Muscle of back (tissue), 11 donors: ENCODE results near the gene TOPORS. TPM values are rescaled to one million over a fixed set of nuclear protein-coding genes. Genes with fewer than 3 reads are reported as not detected.

Experiments
- DNase-seq, 3 donors: peaks; one replicate each; pipeline versions ENCODE4 v3.0.0 to v3.0.0-alpha.2; 2013
- polyA plus RNA-seq, 10 donors: library from polyadenylated mRNA; unstranded; fragments of 120-200 nt; gene quantifications; one replicate each; pipeline ENCODE4 v1.2.1, GENCODE V29; 2013; ENCODE audit not compliant: insufficient read length in 10 of 10

Gene TOPORS
- polyA plus RNA-seq, 10 donors, result 15.6 to 21.6 (median 18.7) TPM

DNA sequence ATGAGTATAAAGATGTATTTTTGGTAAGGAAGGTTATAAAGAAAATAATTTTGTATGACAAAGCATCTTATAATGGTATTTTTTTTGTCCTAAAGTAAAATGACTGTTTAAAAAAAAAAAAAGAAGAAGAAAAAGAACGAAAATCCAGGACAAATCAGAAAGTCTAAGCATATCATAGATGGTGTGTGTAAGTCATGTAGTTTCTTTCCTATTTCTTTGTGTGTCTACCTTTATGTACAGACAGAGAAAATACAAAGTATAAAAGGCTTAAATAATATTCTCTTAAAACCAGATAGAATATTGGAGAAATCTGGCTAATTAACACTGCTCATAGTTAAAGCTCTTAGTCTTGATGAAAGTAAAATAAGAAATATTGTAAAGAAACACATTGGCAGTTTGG lies 34.1 kb downstream of the TOPORS start:
- no peak for DNase-seq

DNA sequence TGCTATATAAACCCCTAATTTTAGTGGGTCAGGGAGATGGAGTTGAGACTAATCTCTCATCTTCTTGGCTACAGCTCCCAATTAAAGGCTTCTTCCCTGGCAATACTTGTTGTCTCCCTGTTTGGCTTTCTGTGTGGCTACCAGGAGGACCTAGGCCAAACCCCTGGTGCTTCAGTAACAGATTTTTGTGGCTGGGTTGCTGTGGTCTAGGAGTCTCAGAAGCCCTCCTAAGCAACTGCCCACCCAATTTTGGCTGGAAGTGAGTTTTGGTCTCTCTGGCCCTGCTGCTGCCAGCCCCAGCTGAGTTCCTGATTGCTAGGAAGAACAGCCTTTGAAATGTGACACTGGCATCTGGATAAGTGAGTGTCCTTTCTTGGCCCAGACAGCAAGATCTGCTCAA lies 36.1 kb downstream of the TOPORS start:
- no peak for DNase-seq

- no peak for DNase-seq
Measured at GRCh38 chr9:32508728-32509127, 43.7 kb downstream of the TOPORS start.

- no peak for DNase-seq
Measured at GRCh38 chr9:32503008-32503407, 49.4 kb downstream of the TOPORS start.

DNA sequence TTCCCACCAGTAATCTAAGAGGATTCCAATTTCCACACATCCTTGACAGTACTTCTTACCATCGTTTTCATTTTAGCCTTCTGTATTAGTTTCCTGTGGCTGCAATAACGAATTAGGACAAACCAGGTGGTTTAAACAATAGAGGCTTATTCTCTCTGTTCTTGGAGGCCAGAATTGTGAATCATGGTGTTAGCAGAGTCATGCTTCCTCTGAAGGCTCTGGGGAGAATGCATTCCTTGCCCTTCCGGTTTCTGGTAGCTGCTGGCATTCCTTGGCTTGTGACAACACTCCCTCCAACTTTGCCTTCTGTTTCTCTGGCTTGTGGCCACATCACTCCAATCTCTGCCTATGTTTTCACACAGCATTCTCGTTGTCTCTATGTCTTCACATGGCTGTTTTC lies 49.9 kb downstream of the TOPORS start:
- DNase-seq, result peak in 1 of 3 donors; percentile 6

- DNase-seq, result no peak
Measured at GRCh38 chr9:32501868-32502267, 50.5 kb downstream of the TOPORS start.

GRCh38 chr9:32500768-32501167 lies 51.6 kb downstream of the TOPORS start:
- no peak for DNase-seq

DNA sequence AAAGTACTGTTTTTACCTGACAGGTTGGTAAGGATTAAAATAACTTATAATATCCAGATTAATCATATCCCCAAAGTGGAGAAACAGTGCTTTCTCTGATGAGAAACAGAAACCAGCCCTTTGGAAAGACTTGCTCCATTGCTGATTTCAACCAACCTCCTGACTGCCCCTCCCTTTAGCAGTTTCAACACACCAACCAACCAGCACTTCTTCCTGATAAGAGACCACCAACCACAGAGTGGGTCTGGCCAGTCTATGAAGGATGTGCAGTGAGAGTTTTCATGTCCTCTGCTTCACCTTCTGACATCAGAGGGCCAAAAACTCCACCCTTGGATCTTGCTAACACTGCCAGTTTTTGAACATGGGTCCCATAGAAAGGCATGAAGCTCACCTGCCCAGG lies 54.5 kb downstream of the TOPORS start:
- no peak for DNase-seq

GRCh38 chr9:32490601-32491000 lies 61.8 kb downstream of the TOPORS start:
- DNase-seq, result no peak

Other genes with a start within 250 kb of the TOPORS start
- gene ACO1, start 167.9 kb downstream of the TOPORS start, polyA plus RNA-seq, result 10 to 100 TPM; 21.2 to 28.9 (median 26.0) TPM
- 1 to 10 TPM; 3.7 to 10.0 (median 6.8) TPM for gene RIGI, start 26.4 kb downstream of the TOPORS start, polyA plus RNA-seq
- 10 to 100 TPM in 7 of 10 donors, 1 to 10 TPM in 3; 7.0 to 13.4 (median 11.4) TPM for gene SMIM27, start 259 bp downstream of the TOPORS start, polyA plus RNA-seq
- gene NDUFB6, start 20.6 kb upstream of the TOPORS start, polyA plus RNA-seq, result 10 to 100 TPM; 55.5 to 86.2 (median 64.7) TPM
- under 1 TPM in 6 of 10 donors, not detected in 4; 0.01 to 0.09 (median 0.07) TPM for gene TAF1L, start 83.1 kb upstream of the TOPORS start, polyA plus RNA-seq
- gene TMEM215, start 231.0 kb upstream of the TOPORS start, polyA plus RNA-seq, result 1 to 10 TPM; 1.6 to 5.6 (median 2.0) TPM